HepG2 (cell line): Measurements from ENCODE around the gene LRBA. TPM values are rescaled to one million over a fixed set of nuclear protein-coding genes. Genes with fewer than 3 reads are reported as not detected.

Experiments used
- ATAC-seq: fragments of 200-7000 bp; cut with Tn5 transposase; 3 replicates; pipeline ENCODE4 v1.9.1; 2020; ENCODE audit warnings: mild to moderate bottlenecking, moderate library complexity
- BruUV-seq: library from RNA; stranded (reverse); fragments of 400-500 nt; replicated peaks from 2 replicates; lab custom pipeline; 2021; lab: Mats Ljungman, UMichigan
- CTCF ChIA-PET: fragments of 300-600 bp; formaldehyde crosslinking; extraction: SDS; loops from one replicate; lab custom pipeline; 2021; ENCODE audit warnings: low total read pairs, inconsistent platforms, low intra/inter-chr PET ratio; lab: Yijun Ruan, JAX
- POLR2A ChIA-PET: fragments of 350-600 bp; sonication (Branson Sonifier 250); formaldehyde crosslinking; loops from one replicate; lab custom pipeline; 2020; ENCODE audit warnings: antibody characterized with exemption, inconsistent platforms; lab: Yijun Ruan, JAX
- DNase-seq: peaks from one replicate; pipeline ENCODE4 v3.0.0-alpha.2; 2015; ENCODE audit warnings: low spot score
- FAIRE-seq: peaks from 3 replicates; lab custom pipeline; 2011; peaks lifted over from hg19 to GRCh38; lab: Jason Lieb, UNC
- H2AFZ ChIP-seq: one replicate; pipeline ENCODE4 v1.6.1; 2011; ENCODE audit warnings: low read length, inconsistent platforms
- H3K27ac ChIP-seq: fragments of 300-600 bp; 3 replicates; pipeline ENCODE4 v1.8.0; 2011; ENCODE audit warnings: mixed run types, mild to moderate bottlenecking, mixed read lengths, low read length, inconsistent platforms; ENCODE audit not compliant: insufficient read depth; ENCODE audit errors: extremely low read length
- H3K27me3 ChIP-seq, 2 experiments: fragments of 200-600 bp in 1 of 2; 2 replicates in 1 of 2; 3 replicates in 1 of 2; pipeline versions ENCODE4 v1.6.0 to v1.8.0; 2011; ENCODE audit warnings: low read length in 2 of 2, mild to moderate bottlenecking in 2 of 2, moderate library complexity in 2 of 2, inconsistent platforms in 1 of 2; ENCODE audit not compliant: insufficient read depth in 2 of 2, control insufficient read depth in 1 of 2
- H3K36me3 ChIP-seq, 2 experiments: fragments of 200-600 bp in 1 of 2; replicated peaks in 1 of 2; 2 replicates in 1 of 2; 3 replicates in 1 of 2; pipeline versions ENCODE4 v1.5.1 to v1.8.0; 2011; ENCODE audit warnings: low read length in 2 of 2, inconsistent platforms in 1 of 2; ENCODE audit not compliant: insufficient read depth in 2 of 2, control insufficient read depth in 1 of 2
- H3K4me1 ChIP-seq: 2 replicates; pipeline ENCODE4 v1.5.1; 2012; ENCODE audit warnings: low read length, inconsistent platforms; ENCODE audit not compliant: insufficient read depth
- H3K4me2 ChIP-seq: 2 replicates; pipeline ENCODE4 v1.6.0; 2011; ENCODE audit warnings: low read depth, low read length, inconsistent platforms
- H3K4me3 ChIP-seq, 3 experiments: fragments of 200-600 bp in 1 of 3; sonication (generic), shearing (Covaris generic) in 1 of 3; replicated peaks in 1 of 3; 2 replicates each; pipeline ENCODE4 v1.5.1; 2011 to 2016; ENCODE audit warnings: low read length in 3 of 3, inconsistent platforms in 2 of 3, low read depth in 2 of 3, mild to moderate bottlenecking in 2 of 3, control low read depth in 1 of 3, mixed read lengths in 1 of 3; ENCODE audit not compliant: insufficient read depth in 1 of 3
- H3K79me2 ChIP-seq: one replicate; pipeline ENCODE4 v1.6.1; 2011; ENCODE audit warnings: low read length, inconsistent platforms; ENCODE audit not compliant: insufficient read depth
- H3K9ac ChIP-seq: 2 replicates; pipeline ENCODE4 v1.6.0; 2011; ENCODE audit warnings: mild to moderate bottlenecking, low read depth, low read length, inconsistent platforms; ENCODE audit not compliant: insufficient read depth
- H3K9me3 ChIP-seq: 2 replicates; pipeline ENCODE4 v1.5.1; 2012; ENCODE audit warnings: mild to moderate bottlenecking, low read length
- H4K20me1 ChIP-seq: 2 replicates; pipeline ENCODE4 v1.6.0; 2011; ENCODE audit warnings: inconsistent platforms, mild to moderate bottlenecking, low read length, moderate library complexity; ENCODE audit not compliant: insufficient read depth
- BRCA1 ChIP-seq: sonication (generic); formaldehyde crosslinking; IDR thresholded peaks from 2 replicates; pipeline ENCODE4 v1.4.0; 2020; ENCODE audit warnings: missing genetic modification reagents
- MZF1 ChIP-seq: sonication (generic); formaldehyde crosslinking; IDR thresholded peaks from 2 replicates; pipeline ENCODE4 v1.8.1; 2023; ENCODE audit warnings: mild to moderate bottlenecking, missing genetic modification reagents, borderline replicate concordance
- PAF1 ChIP-seq: IDR thresholded peaks from 2 replicates; pipeline ENCODE4 v1.6.1; 2016; ENCODE audit warnings: missing genetic modification reagents, missing compliant biosample characterization
- SRY ChIP-seq: sonication (generic); formaldehyde crosslinking; IDR thresholded peaks from 2 replicates; pipeline ENCODE4 v1.8.0; 2022; ENCODE audit warnings: mild to moderate bottlenecking, missing genetic modification reagents
- ZFP36 ChIP-seq: fragments of 150-350 bp; IDR thresholded peaks from 2 replicates; pipeline ENCODE4 v1.6.1; 2018; ENCODE audit warnings: borderline replicate concordance, low read length, low read depth; ENCODE audit not compliant: partially characterized antibody
- ZNF292 ChIP-seq: sonication (generic); formaldehyde crosslinking; IDR thresholded peaks from 2 replicates; pipeline ENCODE4 v1.8.1; 2022; ENCODE audit warnings: mild to moderate bottlenecking, low read depth, missing genetic modification reagents, borderline replicate concordance
- WGBS: methylation state at CpG from one replicate; pipeline ENCODE4 v1.1.6; 2017; ENCODE audit warnings: low lambda C conversion rate; 5-methylcytosine and 5-hydroxymethylcytosine counted together
- in situ Hi-C: cut with HindIII; loops from 2 replicates; pipeline ENCODE4 v1.10.0; 2017; ENCODE audit warnings: low pct_unique_long_range_greater_than_20kb; ENCODE audit not compliant: extremely low pct_ligation_motif_present
- intact Hi-C: fragments of 100-400 bp; cut with micrococcal nuclease; formaldehyde crosslinking; loops from one replicate; pipeline ENCODE4 v1.10.0; 2022; ENCODE audit not compliant: unreplicated experiment
- polyA plus RNA-seq, 8 experiments: library from polyadenylated mRNA; depleted of rRNA in 3 of 8; stranded (reverse) in 7 of 8; unstranded in 1 of 8; fragments of >200 nt; fragmentation: Illumina TruSeq in 4 of 8; extraction: Trizol in 4 of 8; gene quantifications; 2 replicates each; pipeline versions ENCODE4 v1.2.1 to v1.2.3, GENCODE V29; 2011 to 2016; ENCODE audit warnings: low read depth in 4 of 8, missing spikeins in 1 of 8, mixed read lengths in 1 of 8; ENCODE audit not compliant: insufficient read depth in 1 of 8
- total RNA-seq, 5 experiments: library from RNA; depleted of rRNA; stranded (reverse); fragments of >200 nt; fragmentation: Illumina TruSeq; extraction: Trizol; gene quantifications; 2 replicates each; pipeline ENCODE4 v1.2.3, GENCODE V29; 2016; ENCODE audit warnings: low read depth in 1 of 5
- TF ChIP-seq, protein P1 (sequence below): sonication (generic); formaldehyde crosslinking; IDR thresholded peaks from 2 replicates; pipeline ENCODE4 v1.5.0; 2020; ENCODE audit warnings: missing genetic modification reagents
- TF ChIP-seq, protein P2 (sequence below): sonication (generic); formaldehyde crosslinking; IDR thresholded peaks from 2 replicates; pipeline ENCODE4 v1.9.0; 2021; ENCODE audit warnings: missing genetic modification reagents, borderline replicate concordance
- TF ChIP-seq, protein P3 (sequence below): sonication (generic); formaldehyde crosslinking; IDR thresholded peaks from 2 replicates; pipeline ENCODE4 v1.9.0; 2021; ENCODE audit warnings: missing genetic modification reagents, mild to moderate bottlenecking, borderline replicate concordance
- TF ChIP-seq, protein P4 (sequence below), 2 experiments: sonication (generic) in 1 of 2; formaldehyde crosslinking in 1 of 2; IDR thresholded peaks; 2 replicates each; pipeline versions ENCODE4 v1.6.1 to v1.9.0; 2014 to 2022; ENCODE audit warnings: antibody characterized with exemption in 1 of 2, borderline replicate concordance in 1 of 2, inconsistent platforms in 1 of 2, low read depth in 1 of 2, missing genetic modification reagents in 1 of 2

Gene LRBA
- total and polyA plus RNA-seq, 2 of the 13 experiments (the other 11 are each of a cell fraction or from before 2014, with no cell fraction given) = 21.0 to 37.2 TPM

DNA sequence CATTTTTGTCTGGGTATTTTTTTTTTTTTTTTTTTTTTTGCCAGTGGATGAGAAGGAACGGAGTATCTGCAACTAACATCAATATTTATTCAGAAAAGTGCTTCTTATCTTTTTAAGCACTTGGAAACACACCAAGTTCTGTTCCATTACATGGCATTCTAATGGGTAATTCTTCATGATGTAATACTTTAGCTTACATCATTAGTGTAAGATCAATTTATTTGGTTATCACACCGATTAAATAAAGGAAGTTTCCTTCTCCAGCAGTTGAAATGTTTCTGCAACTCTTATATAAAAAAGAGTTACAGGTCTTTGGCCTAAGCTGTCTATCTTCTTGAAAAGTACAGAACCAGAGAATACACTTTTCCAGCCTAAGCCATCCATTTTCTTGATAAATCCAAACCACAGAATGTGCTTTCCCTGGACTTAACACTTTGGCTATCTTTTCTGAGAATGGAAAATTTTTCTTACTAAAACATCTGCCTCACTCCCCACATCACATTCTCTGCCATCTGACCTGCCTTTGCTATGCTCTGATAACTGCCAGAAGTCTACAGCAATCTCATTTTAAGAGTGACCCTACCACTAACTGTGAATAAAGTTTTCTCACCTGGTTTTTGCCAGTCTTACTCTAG is 625.1 kb downstream of the LRBA start:
- ATAC-seq (no peak), DNase-seq (no peak), FAIRE-seq (no peak)
- intact Hi-C loops (no loop called here), in situ Hi-C loops (no loop called here)
- Histone ChIP-seq H3K4me2 (no peak overlapping the region), H3K9ac (no peak overlapping the region), H3K36me3 (no peaks in the 10 kb centered on the region), H3K4me3 (no peak overlapping the region), H3K27ac (no peak overlapping the region), H2AFZ (no peak overlapping the region), H4K20me1 (no peaks in the 10 kb centered on the region), H3K9me3 (peaks cover 15% of the 10 kb centered on the region), H3K79me2 (no peaks in the 10 kb centered on the region), H3K4me1 (no peaks in the 10 kb centered on the region), H3K27me3 (no peaks in the 10 kb centered on the region)
- CTCF ChIA-PET = no interaction called here
- 97% methylated on average over 2 of the region's 2 CpGs for WGBS
- POLR2A ChIA-PET = no interaction called here
- BruUV-seq = no TSS peak
- TF ChIP-seq, protein P1, sequence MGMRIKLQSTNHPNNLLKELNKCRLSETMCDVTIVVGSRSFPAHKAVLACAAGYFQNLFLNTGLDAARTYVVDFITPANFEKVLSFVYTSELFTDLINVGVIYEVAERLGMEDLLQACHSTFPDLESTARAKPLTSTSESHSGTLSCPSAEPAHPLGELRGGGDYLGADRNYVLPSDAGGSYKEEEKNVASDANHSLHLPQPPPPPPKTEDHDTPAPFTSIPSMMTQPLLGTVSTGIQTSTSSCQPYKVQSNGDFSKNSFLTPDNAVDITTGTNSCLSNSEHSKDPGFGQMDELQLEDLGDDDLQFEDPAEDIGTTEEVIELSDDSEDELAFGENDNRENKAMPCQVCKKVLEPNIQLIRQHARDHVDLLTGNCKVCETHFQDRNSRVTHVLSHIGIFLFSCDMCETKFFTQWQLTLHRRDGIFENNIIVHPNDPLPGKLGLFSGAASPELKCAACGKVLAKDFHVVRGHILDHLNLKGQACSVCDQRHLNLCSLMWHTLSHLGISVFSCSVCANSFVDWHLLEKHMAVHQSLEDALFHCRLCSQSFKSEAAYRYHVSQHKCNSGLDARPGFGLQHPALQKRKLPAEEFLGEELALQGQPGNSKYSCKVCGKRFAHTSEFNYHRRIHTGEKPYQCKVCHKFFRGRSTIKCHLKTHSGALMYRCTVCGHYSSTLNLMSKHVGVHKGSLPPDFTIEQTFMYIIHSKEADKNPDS (CRISPR knock-in tag) = no peak
- TF ChIP-seq, protein P2, sequence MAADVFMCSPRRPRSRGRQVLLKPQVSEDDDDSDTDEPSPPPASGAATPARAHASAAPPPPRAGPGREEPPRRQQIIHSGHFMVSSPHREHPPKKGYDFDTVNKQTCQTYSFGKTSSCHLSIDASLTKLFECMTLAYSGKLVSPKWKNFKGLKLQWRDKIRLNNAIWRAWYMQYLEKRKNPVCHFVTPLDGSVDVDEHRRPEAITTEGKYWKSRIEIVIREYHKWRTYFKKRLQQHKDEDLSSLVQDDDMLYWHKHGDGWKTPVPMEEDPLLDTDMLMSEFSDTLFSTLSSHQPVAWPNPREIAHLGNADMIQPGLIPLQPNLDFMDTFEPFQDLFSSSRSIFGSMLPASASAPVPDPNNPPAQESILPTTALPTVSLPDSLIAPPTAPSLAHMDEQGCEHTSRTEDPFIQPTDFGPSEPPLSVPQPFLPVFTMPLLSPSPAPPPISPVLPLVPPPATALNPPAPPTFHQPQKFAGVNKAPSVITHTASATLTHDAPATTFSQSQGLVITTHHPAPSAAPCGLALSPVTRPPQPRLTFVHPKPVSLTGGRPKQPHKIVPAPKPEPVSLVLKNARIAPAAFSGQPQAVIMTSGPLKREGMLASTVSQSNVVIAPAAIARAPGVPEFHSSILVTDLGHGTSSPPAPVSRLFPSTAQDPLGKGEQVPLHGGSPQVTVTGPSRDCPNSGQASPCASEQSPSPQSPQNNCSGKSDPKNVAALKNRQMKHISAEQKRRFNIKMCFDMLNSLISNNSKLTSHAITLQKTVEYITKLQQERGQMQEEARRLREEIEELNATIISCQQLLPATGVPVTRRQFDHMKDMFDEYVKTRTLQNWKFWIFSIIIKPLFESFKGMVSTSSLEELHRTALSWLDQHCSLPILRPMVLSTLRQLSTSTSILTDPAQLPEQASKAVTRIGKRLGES = no peak
- TF ChIP-seq, protein P3, sequence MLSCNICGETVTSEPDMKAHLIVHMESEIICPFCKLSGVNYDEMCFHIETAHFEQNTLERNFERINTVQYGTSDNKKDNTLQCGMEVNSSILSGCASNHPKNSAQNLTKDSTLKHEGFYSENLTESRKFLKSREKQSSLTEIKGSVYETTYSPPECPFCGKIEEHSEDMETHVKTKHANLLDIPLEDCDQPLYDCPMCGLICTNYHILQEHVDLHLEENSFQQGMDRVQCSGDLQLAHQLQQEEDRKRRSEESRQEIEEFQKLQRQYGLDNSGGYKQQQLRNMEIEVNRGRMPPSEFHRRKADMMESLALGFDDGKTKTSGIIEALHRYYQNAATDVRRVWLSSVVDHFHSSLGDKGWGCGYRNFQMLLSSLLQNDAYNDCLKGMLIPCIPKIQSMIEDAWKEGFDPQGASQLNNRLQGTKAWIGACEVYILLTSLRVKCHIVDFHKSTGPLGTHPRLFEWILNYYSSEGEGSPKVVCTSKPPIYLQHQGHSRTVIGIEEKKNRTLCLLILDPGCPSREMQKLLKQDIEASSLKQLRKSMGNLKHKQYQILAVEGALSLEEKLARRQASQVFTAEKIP (CRISPR knock-in tag) = no peak
- no peak for TF ChIP-seq ZNF292 (CRISPR knock-in tag)
- TF ChIP-seq BRCA1 = no peak
- TF ChIP-seq MZF1 (CRISPR knock-in tag) = no peak
- TF ChIP-seq, protein P4, sequence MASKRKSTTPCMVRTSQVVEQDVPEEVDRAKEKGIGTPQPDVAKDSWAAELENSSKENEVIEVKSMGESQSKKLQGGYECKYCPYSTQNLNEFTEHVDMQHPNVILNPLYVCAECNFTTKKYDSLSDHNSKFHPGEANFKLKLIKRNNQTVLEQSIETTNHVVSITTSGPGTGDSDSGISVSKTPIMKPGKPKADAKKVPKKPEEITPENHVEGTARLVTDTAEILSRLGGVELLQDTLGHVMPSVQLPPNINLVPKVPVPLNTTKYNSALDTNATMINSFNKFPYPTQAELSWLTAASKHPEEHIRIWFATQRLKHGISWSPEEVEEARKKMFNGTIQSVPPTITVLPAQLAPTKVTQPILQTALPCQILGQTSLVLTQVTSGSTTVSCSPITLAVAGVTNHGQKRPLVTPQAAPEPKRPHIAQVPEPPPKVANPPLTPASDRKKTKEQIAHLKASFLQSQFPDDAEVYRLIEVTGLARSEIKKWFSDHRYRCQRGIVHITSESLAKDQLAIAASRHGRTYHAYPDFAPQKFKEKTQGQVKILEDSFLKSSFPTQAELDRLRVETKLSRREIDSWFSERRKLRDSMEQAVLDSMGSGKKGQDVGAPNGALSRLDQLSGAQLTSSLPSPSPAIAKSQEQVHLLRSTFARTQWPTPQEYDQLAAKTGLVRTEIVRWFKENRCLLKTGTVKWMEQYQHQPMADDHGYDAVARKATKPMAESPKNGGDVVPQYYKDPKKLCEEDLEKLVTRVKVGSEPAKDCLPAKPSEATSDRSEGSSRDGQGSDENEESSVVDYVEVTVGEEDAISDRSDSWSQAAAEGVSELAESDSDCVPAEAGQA (IDR thresholded peaks at IDR 0.05; ENCODE audit: low read depth) = no peak
- TF ChIP-seq, protein P4 (CRISPR knock-in tag; IDR thresholded peaks at IDR 0.05; ENCODE audit: borderline replicate concordance) = no peak
- TF ChIP-seq PAF1 (CRISPR knock-in tag) = no peak
- no peak for TF ChIP-seq ZFP36
- TF ChIP-seq SRY (CRISPR knock-in tag) = no peak
